GM12878 (cell line): ENCODE measurements around the gene CCM2. TPM values are rescaled to one million over a fixed set of nuclear protein-coding genes. Genes with fewer than 3 reads are reported as not detected.
A peak's percentile ranks its signal among the peaks of the same experiment; 100 is the strongest.

Experiments used
- ATAC-seq: fragments of 200-7000 bp; cut with Tn5 transposase; 3 replicates; pipeline ENCODE4 v1.9.1; 2020; ENCODE audit warnings: mild to moderate bottlenecking, moderate library complexity
- BruUV-seq: library from RNA; stranded (reverse); fragments of 400-500 nt; replicated peaks from 2 replicates; lab custom pipeline; 2021; lab: Mats Ljungman, UMichigan
- CTCF ChIA-PET: fragments of 300-600 bp; sonication (Branson Sonifier 250); formaldehyde crosslinking; extraction: SDS; loops from one replicate; lab custom pipeline; 2021; ENCODE audit warnings: inconsistent platforms; lab: Yijun Ruan, JAX
- POLR2A ChIA-PET: fragments of 350-600 bp; formaldehyde crosslinking; extraction: SDS; loops from one replicate; lab custom pipeline; 2021; ENCODE audit warnings: inconsistent platforms; lab: Charles Lee
- RAD21 ChIA-PET: fragments of 300-600 bp; sonication (Branson Sonifier 250); formaldehyde crosslinking; loops from one replicate; lab custom pipeline; 2023; ENCODE audit warnings: antibody characterized with exemption; ENCODE audit not compliant: unreplicated experiment; lab: Charles Lee
- SMC1A ChIA-PET: fragments of 300-600 bp; sonication (Branson Sonifier 250); formaldehyde crosslinking; loops from one replicate; lab custom pipeline; 2023; ENCODE audit not compliant: unreplicated experiment, uncharacterized antibody; lab: Charles Lee
- DNase-seq: peaks from one replicate; pipeline ENCODE4 v3.0.0-alpha.2; 2011; ENCODE audit warnings: low read depth, low spot score
- FAIRE-seq: peaks from 3 replicates; lab custom pipeline; 2011; peaks lifted over from hg19 to GRCh38; lab: Jason Lieb, UNC
- H2AFZ ChIP-seq: 2 replicates; pipeline ENCODE4 v1.6.0; 2011; ENCODE audit warnings: low read depth, low read length, control low read depth; ENCODE audit not compliant: control insufficient read depth
- H3K27ac ChIP-seq: 2 replicates; pipeline ENCODE4 v1.5.1; 2011; ENCODE audit warnings: control low read depth; ENCODE audit not compliant: control insufficient read depth, insufficient read depth
- H3K27me3 ChIP-seq, 2 experiments: replicated peaks in 1 of 2; 2 replicates each; pipeline versions ENCODE4 v1.6.0 to v1.6.1; 2011; ENCODE audit warnings: low read length in 1 of 2; ENCODE audit not compliant: control insufficient read depth in 2 of 2, insufficient read depth in 2 of 2
- H3K36me3 ChIP-seq, 2 experiments: 2 replicates each; pipeline ENCODE4 v1.5.1; 2011; ENCODE audit warnings: low read length in 1 of 2; ENCODE audit not compliant: control insufficient read depth in 2 of 2, insufficient read depth in 2 of 2
- H3K4me1 ChIP-seq: 2 replicates; pipeline ENCODE4 v1.6.1; 2011; ENCODE audit warnings: mild to moderate bottlenecking, low read length, moderate library complexity, mixed read lengths; ENCODE audit not compliant: control insufficient read depth, insufficient read depth
- H3K4me2 ChIP-seq: 2 replicates; pipeline ENCODE4 v1.6.0; 2011; ENCODE audit warnings: control low read depth; ENCODE audit not compliant: control insufficient read depth, insufficient read depth
- H3K4me3 ChIP-seq: fragments of 200-600 bp; sonication (generic); 2 replicates; pipeline ENCODE4 v1.5.1; 2016
- H3K79me2 ChIP-seq: 2 replicates; pipeline ENCODE4 v1.6.0; 2011; ENCODE audit warnings: low read length; ENCODE audit not compliant: control insufficient read depth, insufficient read depth
- H3K9ac ChIP-seq: 2 replicates; pipeline ENCODE4 v1.8.0; 2011; ENCODE audit warnings: low read length, control low read depth, mixed read lengths; ENCODE audit not compliant: control insufficient read depth, insufficient read depth
- H3K9me3 ChIP-seq: replicated peaks from 3 replicates; pipeline ENCODE4 v1.5.1; 2011; ENCODE audit warnings: mild to moderate bottlenecking, low read length; ENCODE audit not compliant: control insufficient read depth, insufficient read depth
- H4K20me1 ChIP-seq: 2 replicates; pipeline ENCODE4 v1.6.0; 2011; ENCODE audit not compliant: control insufficient read depth, insufficient read depth
- EP300 ChIP-seq, 2 experiments: fragments of 150-350 bp in 1 of 2; IDR thresholded peaks; 2 replicates each; pipeline ENCODE4 v1.6.1; 2011 to 2012; ENCODE audit warnings: low read depth in 2 of 2, low read length in 2 of 2, borderline replicate concordance in 1 of 2, improper control_type of control experiment in 1 of 2, inconsistent platforms in 1 of 2; ENCODE audit not compliant: control insufficient read depth in 1 of 2
- PAX5 ChIP-seq: IDR thresholded peaks from 2 replicates; pipeline ENCODE4 v1.6.1; 2011; ENCODE audit warnings: low read depth, low read length, borderline replicate concordance
- POLR2A ChIP-seq: IDR thresholded peaks from 2 replicates; pipeline ENCODE4 v1.6.1; 2011; ENCODE audit warnings: low read depth, mild to moderate bottlenecking, low read length
- POLR2AphosphoS5 ChIP-seq: IDR thresholded peaks from 2 replicates; pipeline ENCODE4 v1.6.1; 2011; ENCODE audit warnings: mild to moderate bottlenecking, low read length, inconsistent platforms
- REST ChIP-seq: IDR thresholded peaks from 2 replicates; pipeline ENCODE4 v1.6.1; 2012; ENCODE audit warnings: mild to moderate bottlenecking, low read depth, low read length
- WGBS: methylation state at CpG from one replicate; pipeline ENCODE4 v1.1.6; 2016; ENCODE audit warnings: low lambda C conversion rate; ENCODE audit not compliant: insufficient replicate concordance, insufficient coverage; ENCODE audit errors: missing lambda C conversion rate; 5-methylcytosine and 5-hydroxymethylcytosine counted together
- in situ Hi-C: fragments of 300-500 bp; cut with MboI; formaldehyde crosslinking; loops from 9 replicates; pipeline ENCODE4 v1.14.3; 2018; ENCODE audit warnings: mixed read lengths
- intact Hi-C: fragments of 100-400 bp; cut with micrococcal nuclease; formaldehyde crosslinking; loops from one replicate; pipeline ENCODE4 v1.14.2; 2022; ENCODE audit not compliant: unreplicated experiment
- polyA plus RNA-seq, 11 experiments: library from polyadenylated mRNA; depleted of rRNA in 4 of 11; unstranded in 6 of 11; stranded (reverse) in 5 of 11; fragments of >200 nt; fragmentation: Nextera tagmentation in 4 of 11; fragmentation: Illumina TruSeq in 1 of 11; extraction: Ambion mirVana in 4 of 11; extraction: Trizol in 1 of 11; gene quantifications; 1 replicate in 1 of 11; 2 replicates in 10 of 11; pipeline versions ENCODE4 v1.2.1 to v1.2.3, GENCODE V29; 2011 to 2016; ENCODE audit warnings: inconsistent platforms in 2 of 11, missing spikeins in 2 of 11, low read depth in 1 of 11
- total RNA-seq, 4 experiments: library from RNA; depleted of rRNA in 3 of 4; stranded (reverse); fragments of >200 nt in 3 of 4; fragmentation: Illumina TruSeq in 1 of 4; extraction: Trizol in 1 of 4; gene quantifications; 2 replicates each; pipeline versions ENCODE4 v1.2.1 to v1.2.3, GENCODE V29; 2013 to 2021

Gene CCM2
- total and polyA plus RNA-seq, 10 of the 15 experiments (the other 5 are each of a cell fraction or from before 2014, with no cell fraction given) = 1.00 to 82.3 (median 48.7) TPM

GRCh38 chr7:44982535-44982923 is 17.5 kb upstream of the CCM2 start:
- intact Hi-C loops = no loop called here
- 45% methylated on average over 1 of the region's 1 CpG for WGBS
- POLR2A ChIA-PET = interaction anchor here (1.0 to 16.1 kb wide), 8 partner anchors 9 to 130 kb away, joined by 3 to 280 read pairs (median 5); partner anchors contain the start of gene CCM2

More at GRCh38 chr7:44982535-44982923, 17.5 kb upstream of the CCM2 start:
- Histone ChIP-seq H2AFZ (no peak overlapping the region), H3K79me2 (peaks cover 75% of the 10 kb centered on the region), H3K4me3 (peak overlapping the region; percentile 93), H3K4me2 (peak overlapping the region; percentile 94; the same call in 1 of the 2 replicates), H3K27ac (no peak overlapping the region), H3K9ac (no peak overlapping the region), H3K36me3 (peaks cover 19 to 21% of the 10 kb centered on the region in 2 experiments), H3K4me1 (peaks cover 42% of the 10 kb centered on the region), H4K20me1 (peaks cover 3% of the 10 kb centered on the region), H3K27me3 (no peaks in the 10 kb centered on the region), H3K9me3 (no peaks in the 10 kb centered on the region)
- in situ Hi-C loops = no loop called here
- ChIA-PET SMC1A (interaction anchor here (0.7 to 16.7 kb wide), 5 partner anchors 9 to 154 kb away, joined by 3 to 303 read pairs (median 16); partner anchors contain the start of gene CCM2), CTCF (interaction anchor here (0.6 to 5.9 kb wide), 8 partner anchors 9 to 376 kb away, joined by 3 to 48 read pairs (median 7); partner anchors contain the start of gene OGDH), RAD21 (interaction anchor here (0.7 to 14.6 kb wide), 7 partner anchors 9 to 321 kb away, joined by 3 to 303 read pairs (median 5); partner anchors contain the start of gene CCM2)
- ATAC-seq (no peak), FAIRE-seq (no peak), DNase-seq (no peak)
- no TSS peak for BruUV-seq
- peak; percentile 45; the same call in 1 of the 2 replicates for TF ChIP-seq POLR2A
- peak; percentile 53; the same call in 1 of the 2 replicates for TF ChIP-seq POLR2AphosphoS5
- no peak for TF ChIP-seq REST
- TF ChIP-seq EP300 (IDR thresholded peaks at IDR 0.05; ENCODE audit: borderline replicate concordance in 1 of 2, control insufficient read depth in 1 of 2, low read depth in 2 of 2, low read length in 2 of 2) = no peak
- TF ChIP-seq PAX5 = 0 out of 2 replicates have a peak, but pooled peaks have one; percentile 13
